K562 (cell line): ENCODE data around the gene PHF5A. TPM values are rescaled to one million over a fixed set of nuclear protein-coding genes. Genes with fewer than 3 reads are reported as not detected.

Experiments
- ATAC-seq: fragments of 200-7000 bp; cut with Tn5 transposase; 3 replicates; pipeline ENCODE4 v1.9.1; 2020; ENCODE audit warnings: moderate library complexity
- BruUV-seq: library from RNA; stranded (reverse); fragments of 400-500 nt; replicated peaks from 2 replicates; lab custom pipeline; 2021; lab: Mats Ljungman, UMichigan
- CTCF ChIA-PET: fragments of 300-600 bp; formaldehyde crosslinking; extraction: SDS; loops from one replicate; lab custom pipeline; 2021; ENCODE audit warnings: low intra/inter-chr PET ratio; lab: Yijun Ruan, JAX
- POLR2A ChIA-PET: fragments of 300-600, 350-650 bp; sonication (Branson Sonifier 250); formaldehyde crosslinking; extraction: SDS; loops from one replicate; lab custom pipeline; 2021; ENCODE audit warnings: antibody characterized with exemption, inconsistent platforms; lab: Yijun Ruan, JAX
- DNase-seq, 4 experiments: peaks; one replicate each; pipeline versions ENCODE4 v3.0.0 to v3.0.0-alpha.2; 2011 to 2018; ENCODE audit warnings: low spot score in 3 of 4, mixed read lengths in 3 of 4; ENCODE audit errors: extremely low read depth in 1 of 4
- FAIRE-seq: peaks from 2 replicates; lab custom pipeline; 2011; peaks lifted over from hg19 to GRCh38; lab: Jason Lieb, UNC
- H2AFZ ChIP-seq: 2 replicates; pipeline ENCODE4 v1.6.0; 2011; ENCODE audit warnings: low read depth, low read length, control low read depth, inconsistent platforms
- H3K27ac ChIP-seq: fragments of 200-600 bp; 3 replicates; pipeline ENCODE4 v1.8.0; 2011; ENCODE audit warnings: low read depth, mild to moderate bottlenecking, control low read depth, inconsistent platforms, low read length, moderate library complexity, mixed read lengths; ENCODE audit errors: extremely low read depth
- H3K27me3 ChIP-seq, 2 experiments: fragments of 300-600 bp in 1 of 2; 2 replicates in 1 of 2; 3 replicates in 1 of 2; pipeline versions ENCODE4 v1.6.0 to v1.8.0; 2011; ENCODE audit warnings: inconsistent platforms in 2 of 2, low read length in 2 of 2, mild to moderate bottlenecking in 1 of 2, mixed read lengths in 1 of 2, moderate library complexity in 1 of 2; ENCODE audit not compliant: control insufficient read depth in 2 of 2, insufficient read depth in 2 of 2
- H3K36me3 ChIP-seq: fragments of 300-600 bp; 3 replicates; pipeline ENCODE4 v1.8.0; 2011; ENCODE audit warnings: mild to moderate bottlenecking, low read length, inconsistent platforms; ENCODE audit not compliant: control insufficient read depth, insufficient read depth
- H3K4me1 ChIP-seq, 2 experiments: fragments of 200-600 bp in 1 of 2; replicated peaks in 1 of 2; 2 replicates in 1 of 2; 3 replicates in 1 of 2; pipeline versions ENCODE4 v1.5.1 to v1.8.0; 2011; ENCODE audit warnings: inconsistent platforms in 2 of 2, low read length in 2 of 2, mild to moderate bottlenecking in 1 of 2, mixed read lengths in 1 of 2, moderate library complexity in 1 of 2; ENCODE audit not compliant: control insufficient read depth in 2 of 2, insufficient read depth in 2 of 2
- H3K4me2 ChIP-seq: 2 replicates; pipeline ENCODE4 v1.6.1; 2011; ENCODE audit warnings: low read length, control low read depth, inconsistent platforms, mixed read lengths; ENCODE audit not compliant: insufficient read depth
- H3K4me3 ChIP-seq: fragments of 200-600 bp; sonication (generic), shearing (Covaris generic); 2 replicates; pipeline ENCODE4 v1.5.1; 2016; ENCODE audit warnings: control low read depth, inconsistent platforms
- H3K79me2 ChIP-seq: fragments of 200-600 bp; 3 replicates; pipeline ENCODE4 v1.8.0; 2011; ENCODE audit warnings: low read length, inconsistent platforms; ENCODE audit not compliant: control insufficient read depth, insufficient read depth
- H3K9ac ChIP-seq, 2 experiments: 2 replicates each; pipeline versions ENCODE4 v1.6.0 to v1.6.1; 2011; ENCODE audit warnings: low read depth in 2 of 2, low read length in 2 of 2, control low read depth in 1 of 2, inconsistent platforms in 1 of 2, mild to moderate bottlenecking in 1 of 2, mixed read lengths in 1 of 2; ENCODE audit not compliant: insufficient read depth in 1 of 2
- H3K9me1 ChIP-seq: one replicate; pipeline ENCODE4 v1.6.0; 2011; ENCODE audit warnings: inconsistent platforms, mild to moderate bottlenecking, low read length, moderate library complexity; ENCODE audit not compliant: control insufficient read depth, insufficient read depth
- H3K9me3 ChIP-seq: replicated peaks from 2 replicates; pipeline ENCODE4 v1.5.1; 2011; ENCODE audit warnings: low read depth, low read length, inconsistent platforms; ENCODE audit not compliant: control insufficient read depth, insufficient read depth
- H4K20me1 ChIP-seq: replicated peaks from 2 replicates; pipeline ENCODE4 v1.6.1; 2011; ENCODE audit warnings: low read length, inconsistent platforms, mixed read lengths; ENCODE audit not compliant: control insufficient read depth, insufficient read depth
- CBX1 ChIP-seq: sonication (generic); IDR thresholded peaks from 2 replicates; pipeline ENCODE4 v1.6.1; 2016; ENCODE audit warnings: antibody characterized with exemption, low read depth, mild to moderate bottlenecking
- CBX8 ChIP-seq: fragments of 200-600 bp; sonication (generic); IDR thresholded peaks from 2 replicates; pipeline ENCODE4 v1.6.1; 2012; ENCODE audit warnings: borderline replicate concordance, mixed run types, low read depth, mild to moderate bottlenecking, moderate library complexity, mixed read lengths, low read length, control low read depth, inconsistent platforms; ENCODE audit not compliant: poor library complexity, severe bottlenecking; ENCODE audit errors: extremely low read depth
- FOXA1 ChIP-seq: fragments of 450-650 bp; IDR thresholded peaks from 2 replicates; pipeline ENCODE4 v1.6.1; 2016; ENCODE audit warnings: mild to moderate bottlenecking, borderline replicate concordance
- KDM2B ChIP-seq: fragments of 250-450 bp; sonication (Bioruptor Pico); IDR thresholded peaks from 2 replicates; pipeline ENCODE4 v1.8.0; 2021; ENCODE audit warnings: mild to moderate bottlenecking, moderate library complexity
- NR2F6 ChIP-seq: fragments of 450-650 bp; formaldehyde crosslinking; IDR thresholded peaks from 2 replicates; pipeline ENCODE4 v1.4.0; 2020; ENCODE audit warnings: mild to moderate bottlenecking
- NRF1 ChIP-seq, 2 experiments: fragments of 450-650 bp; IDR thresholded peaks in 1 of 2; conservative IDR thresholded peaks in 1 of 2; 2 replicates each; pipeline ENCODE4 v1.6.1; 2014; ENCODE audit warnings: mild to moderate bottlenecking in 2 of 2
- OTX1 ChIP-seq: fragments of 450-650 bp; formaldehyde crosslinking; IDR thresholded peaks from 2 replicates; pipeline ENCODE4 v1.4.0; 2022; ENCODE audit warnings: mild to moderate bottlenecking
- WGBS: fragments of 100-300 bp; shearing (Covaris generic); methylation state at CpG from one replicate; pipeline ENCODE4 v1.1.6; 2016; ENCODE audit warnings: low coverage, mixed read lengths; ENCODE audit not compliant: insufficient coverage; ENCODE audit errors: missing lambda C conversion rate; 5-methylcytosine and 5-hydroxymethylcytosine counted together
- in situ Hi-C: fragments of 300-500 bp; cut with MboI; formaldehyde crosslinking; loops from 4 replicates; pipeline ENCODE4 v1.15.0; 2018; ENCODE audit warnings: inconsistent platforms, mixed read lengths
- intact Hi-C: fragments of 100-400 bp; cut with micrococcal nuclease; formaldehyde crosslinking; loops from 2 replicates; pipeline ENCODE4 v1.14.2; 2022
- polyA plus RNA-seq, 8 experiments: library from polyadenylated mRNA; depleted of rRNA in 4 of 8; stranded (reverse) in 5 of 8; unstranded in 3 of 8; fragments of >200 nt; fragmentation: Nextera tagmentation in 2 of 8; fragmentation: Illumina TruSeq in 1 of 8; extraction: Ambion mirVana in 2 of 8; extraction: Trizol in 1 of 8; gene quantifications; 2 replicates each; pipeline versions ENCODE4 v1.2.1 to v1.2.3, GENCODE V29; 2011 to 2014; ENCODE audit warnings: inconsistent platforms in 1 of 8, missing spikeins in 1 of 8
- total RNA-seq, 7 experiments: library from RNA; depleted of rRNA in 6 of 7; stranded (reverse); fragments of >200 nt in 6 of 7; fragmentation: Illumina TruSeq in 2 of 7; extraction: Trizol in 2 of 7; gene quantifications; 2 replicates each; pipeline versions ENCODE4 v1.2.1 to v1.2.3, GENCODE V29; 2011 to 2021; ENCODE audit warnings: low replicate concordance in 1 of 7
- TF ChIP-seq, protein P1 (sequence below): fragments of 250-450 bp; sonication (Bioruptor Pico); IDR thresholded peaks from 2 replicates; pipeline ENCODE4 v1.9.0; 2021; ENCODE audit warnings: mild to moderate bottlenecking, inconsistent platforms
- TF ChIP-seq, protein P2 (sequence below): fragments of 450-650 bp; IDR thresholded peaks from 2 replicates; pipeline ENCODE4 v1.6.1; 2016; ENCODE audit warnings: low read depth

The PHF5A gene
- total and polyA plus RNA-seq, 9 of the 15 experiments (the other 6 are each of a cell fraction or from before 2014, with no cell fraction given): 14.2 to 144 (median 101) TPM

DNA sequence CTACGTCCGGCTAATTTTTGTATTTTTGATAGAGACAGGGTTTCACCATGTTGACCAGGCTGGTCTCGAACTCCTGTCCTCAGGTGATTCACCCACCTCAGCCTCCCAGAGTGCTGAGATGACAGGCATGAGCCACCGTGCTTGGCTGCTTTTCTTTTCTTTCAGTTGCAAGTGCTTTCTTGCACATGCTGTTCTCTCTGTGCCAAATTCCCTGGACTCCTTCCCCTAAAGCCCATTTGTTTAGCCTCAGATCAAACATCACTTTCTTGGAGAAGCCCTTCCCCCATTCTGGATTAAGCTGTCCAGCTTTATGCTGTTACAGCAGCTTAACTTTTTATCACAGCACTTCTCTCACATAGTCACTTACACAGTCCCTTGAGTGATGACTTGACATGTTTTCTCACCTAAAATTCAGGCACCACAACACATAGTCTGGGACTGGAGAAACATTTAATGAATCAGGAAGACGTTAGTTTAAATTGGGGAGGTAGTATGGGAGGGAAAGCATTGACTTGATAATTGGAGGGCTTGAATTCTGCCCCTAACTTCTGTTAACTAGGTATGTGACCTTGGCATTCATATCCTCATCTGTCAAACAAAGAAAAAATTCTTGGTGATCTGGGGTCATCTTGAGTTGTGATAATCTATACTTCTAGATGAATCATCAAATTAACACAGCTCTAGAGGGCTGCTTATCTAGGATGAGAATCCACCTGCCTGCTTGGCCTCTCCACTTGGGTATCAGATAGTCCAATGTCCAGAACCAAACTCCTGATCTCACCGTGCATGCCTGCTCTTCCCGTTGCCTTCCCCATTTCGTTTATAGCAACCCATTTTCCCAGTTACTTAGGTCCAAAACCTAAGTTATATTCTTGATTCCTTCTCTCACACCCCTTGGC, 18.8 kb upstream of the PHF5A start (continued):
- TF ChIP-seq, protein P1, sequence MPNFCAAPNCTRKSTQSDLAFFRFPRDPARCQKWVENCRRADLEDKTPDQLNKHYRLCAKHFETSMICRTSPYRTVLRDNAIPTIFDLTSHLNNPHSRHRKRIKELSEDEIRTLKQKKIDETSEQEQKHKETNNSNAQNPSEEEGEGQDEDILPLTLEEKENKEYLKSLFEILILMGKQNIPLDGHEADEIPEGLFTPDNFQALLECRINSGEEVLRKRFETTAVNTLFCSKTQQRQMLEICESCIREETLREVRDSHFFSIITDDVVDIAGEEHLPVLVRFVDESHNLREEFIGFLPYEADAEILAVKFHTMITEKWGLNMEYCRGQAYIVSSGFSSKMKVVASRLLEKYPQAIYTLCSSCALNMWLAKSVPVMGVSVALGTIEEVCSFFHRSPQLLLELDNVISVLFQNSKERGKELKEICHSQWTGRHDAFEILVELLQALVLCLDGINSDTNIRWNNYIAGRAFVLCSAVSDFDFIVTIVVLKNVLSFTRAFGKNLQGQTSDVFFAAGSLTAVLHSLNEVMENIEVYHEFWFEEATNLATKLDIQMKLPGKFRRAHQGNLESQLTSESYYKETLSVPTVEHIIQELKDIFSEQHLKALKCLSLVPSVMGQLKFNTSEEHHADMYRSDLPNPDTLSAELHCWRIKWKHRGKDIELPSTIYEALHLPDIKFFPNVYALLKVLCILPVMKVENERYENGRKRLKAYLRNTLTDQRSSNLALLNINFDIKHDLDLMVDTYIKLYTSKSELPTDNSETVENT (CRISPR knock-in tag): no peak
- TF ChIP-seq NR2F6 (CRISPR knock-in tag): no peak

DNA sequence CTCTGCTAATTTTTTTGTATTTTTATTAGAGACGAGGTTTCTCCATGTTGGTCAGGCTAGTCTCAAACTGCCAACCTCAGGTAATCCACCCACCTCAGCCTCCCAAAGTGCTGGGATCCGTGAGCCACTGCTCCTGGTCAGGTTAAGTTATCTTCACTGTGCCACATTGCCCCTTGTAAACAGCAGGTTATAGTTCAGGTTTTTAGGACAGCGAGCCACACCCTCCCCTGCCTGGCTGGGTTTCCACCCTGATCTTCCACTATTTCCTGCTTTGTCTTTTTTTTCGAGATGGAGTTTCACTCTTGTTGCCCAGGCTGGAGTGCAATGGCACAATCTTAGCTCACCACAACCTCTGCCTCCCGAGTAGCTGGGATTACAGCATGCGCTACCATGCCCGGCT, 16.5 kb upstream of the PHF5A start:
- WGBS: 81% methylated on average over 6 of the region's 7 CpGs
- no peak overlapping the region for H3K4me3 ChIP-seq
- H3K9me1 ChIP-seq: peaks cover 4% of the 10 kb centered on the region
- no peaks in the 10 kb centered on the region for H3K9me3 ChIP-seq
- ChIA-PET POLR2A (interaction anchor here (2.1 kb wide), 1 partner anchor 16 kb away, joined by 8 read pairs; the partner anchor contains the start of genes ACO2 and PHF5A), CTCF (no interaction called here)
- ATAC-seq: no peak
- in situ Hi-C loops (no loop called here), intact Hi-C loops (no loop called here)
- H3K9ac ChIP-seq: no peak overlapping the region
- H4K20me1 ChIP-seq: peaks cover 47% of the 10 kb centered on the region
- peaks cover 17 to 23% of the 10 kb centered on the region in 2 experiments for H3K4me1 ChIP-seq
- DNase-seq: no peak
- H2AFZ ChIP-seq: no peak overlapping the region
- FAIRE-seq: no peak
- H3K27ac ChIP-seq: no peak overlapping the region
- no peaks in the 10 kb centered on the region for H3K27me3 ChIP-seq
- H3K4me2 ChIP-seq: no peak overlapping the region
- H3K79me2 ChIP-seq: peaks cover 93% of the 10 kb centered on the region
- H3K36me3 ChIP-seq: peaks cover 45% of the 10 kb centered on the region
- no TSS peak for BruUV-seq
- TF ChIP-seq OTX1 (CRISPR knock-in tag): no peak
- TF ChIP-seq CBX1: no peak
- no peak for TF ChIP-seq FOXA1
- no peak for TF ChIP-seq CBX8
- TF ChIP-seq KDM2B (CRISPR knock-in tag): no peak
- TF ChIP-seq, protein P2, sequence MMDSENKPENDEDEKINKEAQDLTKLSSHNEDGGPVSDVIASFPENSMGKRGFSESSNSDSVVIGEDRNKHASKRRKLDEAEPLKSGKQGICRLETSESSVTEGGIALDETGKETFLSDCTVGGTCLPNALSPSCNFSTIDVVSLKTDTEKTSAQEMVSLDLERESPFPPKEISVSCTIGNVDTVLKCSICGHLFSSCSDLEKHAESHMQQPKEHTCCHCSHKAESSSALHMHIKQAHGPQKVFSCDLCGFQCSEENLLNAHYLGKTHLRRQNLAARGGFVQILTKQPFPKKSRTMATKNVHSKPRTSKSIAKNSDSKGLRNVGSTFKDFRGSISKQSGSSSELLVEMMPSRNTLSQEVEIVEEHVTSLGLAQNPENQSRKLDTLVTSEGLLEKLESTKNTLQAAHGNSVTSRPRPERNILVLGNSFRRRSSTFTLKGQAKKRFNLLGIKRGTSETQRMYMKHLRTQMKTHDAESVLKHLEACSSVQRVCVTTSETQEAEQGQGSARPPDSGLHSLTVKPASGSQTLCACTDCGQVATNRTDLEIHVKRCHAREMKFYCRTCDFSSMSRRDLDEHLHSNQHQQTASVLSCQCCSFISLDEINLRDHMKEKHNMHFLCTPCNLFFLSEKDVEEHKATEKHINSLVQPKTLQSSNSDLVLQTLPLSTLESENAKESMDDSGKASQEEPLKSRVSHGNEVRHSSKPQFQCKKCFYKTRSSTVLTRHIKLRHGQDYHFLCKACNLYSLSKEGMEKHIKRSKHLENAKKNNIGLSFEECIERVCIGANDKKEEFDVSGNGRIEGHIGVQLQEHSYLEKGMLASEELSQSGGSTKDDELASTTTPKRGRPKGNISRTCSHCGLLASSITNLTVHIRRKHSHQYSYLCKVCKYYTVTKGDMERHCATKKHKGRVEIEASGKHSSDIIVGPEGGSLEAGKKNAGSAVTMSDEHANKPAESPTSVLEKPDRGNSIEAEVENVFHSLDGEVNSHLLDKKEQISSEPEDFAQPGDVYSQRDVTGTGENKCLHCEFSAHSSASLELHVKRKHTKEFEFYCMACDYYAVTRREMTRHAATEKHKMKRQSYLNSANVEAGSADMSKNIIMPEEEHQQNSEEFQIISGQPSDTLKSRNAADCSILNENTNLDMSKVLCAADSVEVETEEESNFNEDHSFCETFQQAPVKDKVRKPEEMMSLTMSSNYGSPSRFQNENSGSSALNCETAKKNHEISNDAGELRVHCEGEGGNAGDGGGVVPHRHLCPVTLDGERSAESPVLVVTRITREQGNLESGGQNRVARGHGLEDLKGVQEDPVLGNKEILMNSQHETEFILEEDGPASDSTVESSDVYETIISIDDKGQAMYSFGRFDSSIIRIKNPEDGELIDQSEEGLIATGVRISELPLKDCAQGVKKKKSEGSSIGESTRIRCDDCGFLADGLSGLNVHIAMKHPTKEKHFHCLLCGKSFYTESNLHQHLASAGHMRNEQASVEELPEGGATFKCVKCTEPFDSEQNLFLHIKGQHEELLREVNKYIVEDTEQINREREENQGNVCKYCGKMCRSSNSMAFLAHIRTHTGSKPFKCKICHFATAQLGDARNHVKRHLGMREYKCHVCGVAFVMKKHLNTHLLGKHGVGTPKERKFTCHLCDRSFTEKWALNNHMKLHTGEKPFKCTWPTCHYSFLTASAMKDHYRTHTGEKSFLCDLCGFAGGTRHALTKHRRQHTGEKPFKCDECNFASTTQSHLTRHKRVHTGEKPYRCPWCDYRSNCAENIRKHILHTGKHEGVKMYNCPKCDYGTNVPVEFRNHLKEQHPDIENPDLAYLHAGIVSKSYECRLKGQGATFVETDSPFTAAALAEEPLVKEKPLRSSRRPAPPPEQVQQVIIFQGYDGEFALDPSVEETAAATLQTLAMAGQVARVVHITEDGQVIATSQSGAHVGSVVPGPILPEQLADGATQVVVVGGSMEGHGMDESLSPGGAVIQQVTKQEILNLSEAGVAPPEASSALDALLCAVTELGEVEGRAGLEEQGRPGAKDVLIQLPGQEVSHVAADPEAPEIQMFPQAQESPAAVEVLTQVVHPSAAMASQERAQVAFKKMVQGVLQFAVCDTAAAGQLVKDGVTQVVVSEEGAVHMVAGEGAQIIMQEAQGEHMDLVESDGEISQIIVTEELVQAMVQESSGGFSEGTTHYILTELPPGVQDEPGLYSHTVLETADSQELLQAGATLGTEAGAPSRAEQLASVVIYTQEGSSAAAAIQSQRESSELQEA: no peak
- TF ChIP-seq NRF1 (conservative IDR thresholded peaks at IDR 0.05 in 1 of 2, IDR thresholded peaks at IDR 0.05 in 1 of 2): no peak
